K562 (cell line): ENCODE results near the gene PLCB4. TPM values are rescaled to one million over a fixed set of nuclear protein-coding genes. Genes with fewer than 3 reads are reported as not detected.

Experiments used
- BACH1 ChIP-seq: fragments of 200-800 bp; sonication (Bioruptor generic); IDR thresholded peaks from 2 replicates; pipeline ENCODE4 v1.6.1; 2016; ENCODE audit warnings: missing genetic modification characterization, missing compliant biosample characterization
- polyA plus RNA-seq, 8 experiments: library from polyadenylated mRNA; depleted of rRNA in 4 of 8; stranded (reverse) in 5 of 8; unstranded in 3 of 8; fragments of >200 nt; fragmentation: Nextera tagmentation in 2 of 8; fragmentation: Illumina TruSeq in 1 of 8; extraction: Ambion mirVana in 2 of 8; extraction: Trizol in 1 of 8; gene quantifications; 2 replicates each; pipeline versions ENCODE4 v1.2.1 to v1.2.3, GENCODE V29; 2011 to 2014; ENCODE audit warnings: inconsistent platforms in 1 of 8, missing spikeins in 1 of 8
- total RNA-seq, 7 experiments: library from RNA; depleted of rRNA in 6 of 7; stranded (reverse); fragments of >200 nt in 6 of 7; fragmentation: Illumina TruSeq in 2 of 7; extraction: Trizol in 2 of 7; gene quantifications; 2 replicates each; pipeline versions ENCODE4 v1.2.1 to v1.2.3, GENCODE V29; 2011 to 2021; ENCODE audit warnings: low replicate concordance in 1 of 7
- TF ChIP-seq, protein P1 (sequence below): sonication (generic); formaldehyde crosslinking; IDR thresholded peaks from 2 replicates; pipeline ENCODE4 v1.8.0; 2023; ENCODE audit warnings: missing genetic modification reagents, mild to moderate bottlenecking, borderline replicate concordance
- TF ChIP-seq, protein P2 (sequence below): sonication (generic); formaldehyde crosslinking; IDR thresholded peaks from 2 replicates; pipeline ENCODE4 v1.8.0; 2022; ENCODE audit warnings: missing genetic modification reagents, mild to moderate bottlenecking, moderate library complexity, borderline replicate concordance

Gene PLCB4
- total and polyA plus RNA-seq, 9 of the 15 experiments (the other 6 are each of a cell fraction or from before 2014, with no cell fraction given): 0.20 to 2.9 (median 0.52) TPM

DNA sequence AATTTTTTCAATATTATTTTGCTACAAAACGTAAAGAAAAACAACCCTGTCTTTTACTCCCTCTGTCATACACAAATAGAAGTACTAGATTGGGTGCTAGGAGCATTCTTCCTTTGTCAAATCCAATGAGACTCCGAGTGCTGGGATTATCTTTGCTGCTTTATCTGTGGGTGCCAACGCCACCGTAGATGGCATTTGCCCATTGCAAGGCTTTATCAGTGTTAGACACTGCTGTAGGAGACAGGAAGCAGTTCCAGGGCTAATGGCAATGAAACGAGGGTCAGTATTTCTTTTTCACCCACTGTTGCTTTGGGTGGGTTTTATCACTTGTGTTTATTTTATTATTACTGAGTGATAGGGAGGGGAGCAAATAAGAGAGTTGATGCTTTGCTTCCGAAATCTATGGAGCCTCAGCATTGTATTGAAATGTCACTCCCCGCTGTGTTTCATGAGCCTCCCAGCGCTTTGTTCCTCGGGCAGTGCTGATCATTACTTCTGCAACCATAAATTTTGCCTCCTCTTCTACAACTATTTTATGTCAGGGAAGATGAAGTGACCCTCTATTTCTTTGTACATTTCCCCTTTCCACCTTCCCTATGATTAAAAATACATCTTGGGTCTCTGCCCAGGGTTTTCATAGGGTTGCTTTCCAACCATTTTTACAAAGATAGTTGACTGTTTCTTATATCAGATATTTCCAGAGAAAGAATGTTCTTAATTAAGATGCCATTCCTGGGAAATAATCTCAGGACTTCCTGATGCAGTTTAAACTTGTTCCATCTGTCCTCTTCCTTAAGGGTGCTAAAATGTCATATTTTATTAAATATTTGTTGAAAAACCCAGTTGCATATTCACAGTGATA lies 358.8 kb downstream of the PLCB4 start (continued):
- TF ChIP-seq, protein P1, sequence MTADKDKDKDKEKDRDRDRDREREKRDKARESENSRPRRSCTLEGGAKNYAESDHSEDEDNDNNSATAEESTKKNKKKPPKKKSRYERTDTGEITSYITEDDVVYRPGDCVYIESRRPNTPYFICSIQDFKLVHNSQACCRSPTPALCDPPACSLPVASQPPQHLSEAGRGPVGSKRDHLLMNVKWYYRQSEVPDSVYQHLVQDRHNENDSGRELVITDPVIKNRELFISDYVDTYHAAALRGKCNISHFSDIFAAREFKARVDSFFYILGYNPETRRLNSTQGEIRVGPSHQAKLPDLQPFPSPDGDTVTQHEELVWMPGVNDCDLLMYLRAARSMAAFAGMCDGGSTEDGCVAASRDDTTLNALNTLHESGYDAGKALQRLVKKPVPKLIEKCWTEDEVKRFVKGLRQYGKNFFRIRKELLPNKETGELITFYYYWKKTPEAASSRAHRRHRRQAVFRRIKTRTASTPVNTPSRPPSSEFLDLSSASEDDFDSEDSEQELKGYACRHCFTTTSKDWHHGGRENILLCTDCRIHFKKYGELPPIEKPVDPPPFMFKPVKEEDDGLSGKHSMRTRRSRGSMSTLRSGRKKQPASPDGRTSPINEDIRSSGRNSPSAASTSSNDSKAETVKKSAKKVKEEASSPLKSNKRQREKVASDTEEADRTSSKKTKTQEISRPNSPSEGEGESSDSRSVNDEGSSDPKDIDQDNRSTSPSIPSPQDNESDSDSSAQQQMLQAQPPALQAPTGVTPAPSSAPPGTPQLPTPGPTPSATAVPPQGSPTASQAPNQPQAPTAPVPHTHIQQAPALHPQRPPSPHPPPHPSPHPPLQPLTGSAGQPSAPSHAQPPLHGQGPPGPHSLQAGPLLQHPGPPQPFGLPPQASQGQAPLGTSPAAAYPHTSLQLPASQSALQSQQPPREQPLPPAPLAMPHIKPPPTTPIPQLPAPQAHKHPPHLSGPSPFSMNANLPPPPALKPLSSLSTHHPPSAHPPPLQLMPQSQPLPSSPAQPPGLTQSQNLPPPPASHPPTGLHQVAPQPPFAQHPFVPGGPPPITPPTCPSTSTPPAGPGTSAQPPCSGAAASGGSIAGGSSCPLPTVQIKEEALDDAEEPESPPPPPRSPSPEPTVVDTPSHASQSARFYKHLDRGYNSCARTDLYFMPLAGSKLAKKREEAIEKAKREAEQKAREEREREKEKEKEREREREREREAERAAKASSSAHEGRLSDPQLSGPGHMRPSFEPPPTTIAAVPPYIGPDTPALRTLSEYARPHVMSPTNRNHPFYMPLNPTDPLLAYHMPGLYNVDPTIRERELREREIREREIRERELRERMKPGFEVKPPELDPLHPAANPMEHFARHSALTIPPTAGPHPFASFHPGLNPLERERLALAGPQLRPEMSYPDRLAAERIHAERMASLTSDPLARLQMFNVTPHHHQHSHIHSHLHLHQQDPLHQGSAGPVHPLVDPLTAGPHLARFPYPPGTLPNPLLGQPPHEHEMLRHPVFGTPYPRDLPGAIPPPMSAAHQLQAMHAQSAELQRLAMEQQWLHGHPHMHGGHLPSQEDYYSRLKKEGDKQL (CRISPR knock-in tag): no peak
- no peak for TF ChIP-seq BACH1 (tag)
- TF ChIP-seq, protein P2, sequence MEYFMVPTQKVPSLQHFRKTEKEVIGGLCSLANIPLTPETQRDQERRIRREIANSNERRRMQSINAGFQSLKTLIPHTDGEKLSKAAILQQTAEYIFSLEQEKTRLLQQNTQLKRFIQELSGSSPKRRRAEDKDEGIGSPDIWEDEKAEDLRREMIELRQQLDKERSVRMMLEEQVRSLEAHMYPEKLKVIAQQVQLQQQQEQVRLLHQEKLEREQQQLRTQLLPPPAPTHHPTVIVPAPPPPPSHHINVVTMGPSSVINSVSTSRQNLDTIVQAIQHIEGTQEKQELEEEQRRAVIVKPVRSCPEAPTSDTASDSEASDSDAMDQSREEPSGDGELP (CRISPR knock-in tag): no peak
